ENCODE data around the gene BABAM2.

Gene BABAM2

DNA sequence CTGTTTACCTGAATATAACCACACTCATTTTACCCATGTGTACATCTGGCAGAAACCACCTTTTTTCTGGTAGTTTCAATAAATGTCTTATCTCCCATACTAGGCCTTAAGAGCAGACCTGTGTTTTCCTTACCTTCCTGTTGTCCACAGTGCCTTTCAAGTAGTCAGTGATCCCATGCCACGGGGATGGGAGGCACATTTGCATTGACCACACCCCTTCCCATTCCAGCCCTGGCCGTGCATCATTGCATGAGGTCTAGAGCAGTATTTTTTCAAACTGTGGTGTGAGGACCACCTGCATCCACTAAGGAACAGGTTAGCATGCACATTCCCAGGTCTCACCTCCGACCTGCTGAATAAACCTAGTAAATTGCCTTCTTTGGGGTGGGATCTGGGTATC, 337.0 kb downstream of the BABAM2 start:
- H3K27ac ChIP-seq (ENCODE audit: low read depth, low read length): no peak overlapping the region
- WGBS: 61% methylated on average over 3 of the region's 3 CpGs
- H3K4me3 ChIP-seq (ENCODE audit: low read length): no peak overlapping the region

DNA sequence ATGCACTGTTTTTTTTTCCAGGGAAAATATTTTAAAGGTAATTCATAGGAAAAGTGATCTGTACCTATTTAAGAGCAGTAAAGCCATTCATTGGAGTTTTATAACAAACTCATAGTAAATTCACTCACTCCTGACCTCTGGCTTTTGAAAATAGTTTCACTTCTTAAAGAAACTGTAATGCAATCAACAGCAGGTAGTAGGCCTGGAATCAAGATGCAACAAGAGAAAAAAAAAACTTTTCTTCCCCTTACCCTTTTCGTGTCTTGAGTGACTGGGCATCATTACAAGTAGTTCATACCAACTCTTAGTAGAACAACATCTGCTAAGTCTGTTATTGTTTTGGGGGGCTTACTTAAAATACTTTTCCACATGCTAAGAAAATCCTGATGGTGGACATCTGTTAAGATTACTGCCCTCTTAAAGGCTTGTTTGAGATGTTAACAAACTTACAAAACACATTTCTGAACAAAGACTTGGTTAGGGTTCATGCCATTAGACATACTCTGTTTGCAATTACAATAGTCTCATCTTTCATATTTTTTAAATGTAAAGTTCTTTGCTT, 338.0 kb downstream of the BABAM2 start:
- H3K9me3 ChIP-seq (ENCODE audit: insufficient read depth, low read depth, low read length): no peaks in the 10 kb centered on the region
- H3K9ac ChIP-seq (ENCODE audit: low read depth, low read length): no peak overlapping the region
- H3K4me3 ChIP-seq (ENCODE audit: low read length): no peak overlapping the region
- H3K36me3 ChIP-seq (ENCODE audit: insufficient read depth, low read length): no peaks in the 10 kb centered on the region
- H3K27ac ChIP-seq (ENCODE audit: low read depth, low read length): no peak overlapping the region
- H3K27me3 ChIP-seq (ENCODE audit: insufficient read depth, low read length): no peaks in the 10 kb centered on the region
- H3K4me1 ChIP-seq (ENCODE audit: insufficient read depth, low read length): no peaks in the 10 kb centered on the region; the same call in 1 of the 2 replicates
- no CpG with 5 or more reads among the region's 1 CpG for WGBS

More for the DNA sequence above, 337.0 kb downstream of the BABAM2 start:
- Histone ChIP-seq H3K4me1 (ENCODE audit: insufficient read depth, low read length) (no peaks in the 10 kb centered on the region; the same call in 1 of the 2 replicates), H3K9me3 (ENCODE audit: insufficient read depth, low read depth, low read length) (no peaks in the 10 kb centered on the region), H3K9ac (ENCODE audit: low read depth, low read length) (no peak overlapping the region), H3K27me3 (ENCODE audit: insufficient read depth, low read length) (no peaks in the 10 kb centered on the region), H3K36me3 (ENCODE audit: insufficient read depth, low read length) (no peaks in the 10 kb centered on the region)

DNA sequence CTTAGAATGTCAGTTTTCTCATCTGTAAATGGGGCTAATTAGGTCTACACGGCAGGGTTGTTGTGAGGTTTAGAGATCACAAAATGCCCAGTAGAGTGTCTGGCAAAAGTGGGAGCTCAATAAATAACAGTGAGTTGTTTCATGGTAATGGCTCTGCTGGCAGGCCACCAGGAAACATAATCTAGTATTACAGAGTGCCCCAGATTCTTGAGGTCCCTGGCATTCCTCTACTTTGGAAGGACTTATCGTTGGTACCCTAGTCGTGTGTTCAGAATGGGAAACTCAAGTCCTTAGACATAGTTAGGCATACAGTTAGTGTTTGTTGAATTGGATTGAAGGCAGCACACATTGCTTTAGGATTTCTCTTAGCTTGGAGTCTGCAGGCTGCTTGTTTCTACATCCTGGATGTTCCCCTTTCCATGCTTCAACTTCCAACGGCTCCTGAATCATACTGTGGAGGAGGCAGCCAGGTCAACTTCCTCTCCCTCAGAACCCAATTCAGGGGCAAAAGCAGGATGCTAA, 340.6 kb downstream of the BABAM2 start:
- WGBS: 85% methylated on average over 4 of the region's 4 CpGs
- no peak overlapping the region for H3K4me3 ChIP-seq (ENCODE audit: low read length)
- no peaks in the 10 kb centered on the region for H3K27me3 ChIP-seq (ENCODE audit: insufficient read depth, low read length)
- H3K9ac ChIP-seq (ENCODE audit: low read depth, low read length): no peak overlapping the region
- H3K36me3 ChIP-seq (ENCODE audit: insufficient read depth, low read length): no peaks in the 10 kb centered on the region
- H3K4me1 ChIP-seq (ENCODE audit: insufficient read depth, low read length): no peaks in the 10 kb centered on the region; the same call in 1 of the 2 replicates
- no peaks in the 10 kb centered on the region for H3K9me3 ChIP-seq (ENCODE audit: insufficient read depth, low read depth, low read length)
- no peak overlapping the region for H3K27ac ChIP-seq (ENCODE audit: low read depth, low read length)

DNA sequence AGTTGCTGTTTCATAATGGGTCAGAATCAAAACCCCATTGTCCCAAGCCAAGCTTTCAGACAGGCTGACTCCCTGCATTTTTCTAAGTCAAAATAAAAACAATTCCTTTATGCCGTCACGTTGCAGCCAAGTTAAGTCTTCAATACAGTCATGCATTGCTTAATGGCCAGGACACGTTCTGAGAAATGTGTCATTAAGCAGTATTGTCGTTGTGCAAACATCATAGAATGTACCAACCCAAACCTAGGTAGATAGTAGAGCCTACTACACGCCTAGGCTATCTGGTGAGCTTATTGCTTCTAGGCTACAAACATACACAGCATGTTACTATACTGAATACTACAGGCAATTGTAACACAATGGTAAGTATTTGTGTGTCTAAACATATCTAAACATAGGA, 341.8 kb downstream of the BABAM2 start:
- no peaks in the 10 kb centered on the region for H3K36me3 ChIP-seq (ENCODE audit: insufficient read depth, low read length)
- no peaks in the 10 kb centered on the region for H3K27me3 ChIP-seq (ENCODE audit: insufficient read depth, low read length)
- H3K4me1 ChIP-seq (ENCODE audit: insufficient read depth, low read length): no peaks in the 10 kb centered on the region; the same call in 1 of the 2 replicates
- WGBS: 91% methylated on average over 5 of the region's 5 CpGs
- no peak overlapping the region for H3K9ac ChIP-seq (ENCODE audit: low read depth, low read length)
- H3K4me3 ChIP-seq (ENCODE audit: low read length): no peak overlapping the region
- H3K27ac ChIP-seq (ENCODE audit: low read depth, low read length): no peak overlapping the region
- no peaks in the 10 kb centered on the region for H3K9me3 ChIP-seq (ENCODE audit: insufficient read depth, low read depth, low read length)

DNA sequence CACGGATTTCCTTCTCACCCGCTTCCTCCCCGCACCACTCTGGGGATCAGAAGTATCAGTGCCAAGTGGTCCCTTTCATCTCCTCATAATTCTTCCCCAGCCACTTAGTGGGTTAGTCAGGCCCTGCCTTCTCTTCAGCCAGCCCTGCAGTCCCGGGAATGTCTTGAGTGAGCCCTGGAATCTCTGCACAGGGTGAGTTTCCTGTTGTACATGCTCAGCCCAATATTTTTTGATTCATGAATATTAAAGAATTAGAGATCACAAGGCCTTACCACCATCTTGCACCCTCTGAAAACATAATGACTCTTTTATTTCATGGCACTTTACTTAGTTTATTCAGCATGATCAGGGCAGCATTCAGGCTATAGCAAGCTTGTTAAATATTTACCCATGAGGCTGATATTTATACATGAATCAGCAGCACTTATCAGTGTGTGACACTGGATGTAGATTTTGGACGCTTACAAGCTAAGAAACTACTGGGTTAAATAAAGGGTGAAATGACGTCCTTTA, 342.7 kb downstream of the BABAM2 start:
- H3K36me3 ChIP-seq (ENCODE audit: insufficient read depth, low read length): no peaks in the 10 kb centered on the region
- H3K4me3 ChIP-seq (ENCODE audit: low read length): no peak overlapping the region
- no peak overlapping the region for H3K27ac ChIP-seq (ENCODE audit: low read depth, low read length)
- H3K4me1 ChIP-seq (ENCODE audit: insufficient read depth, low read length): no peaks in the 10 kb centered on the region
- H3K9ac ChIP-seq (ENCODE audit: low read depth, low read length): no peak overlapping the region
- H3K27me3 ChIP-seq (ENCODE audit: insufficient read depth, low read length): no peaks in the 10 kb centered on the region
- no peaks in the 10 kb centered on the region for H3K9me3 ChIP-seq (ENCODE audit: insufficient read depth, low read depth, low read length)
- WGBS: 91% methylated on average over 6 of the region's 6 CpGs

DNA sequence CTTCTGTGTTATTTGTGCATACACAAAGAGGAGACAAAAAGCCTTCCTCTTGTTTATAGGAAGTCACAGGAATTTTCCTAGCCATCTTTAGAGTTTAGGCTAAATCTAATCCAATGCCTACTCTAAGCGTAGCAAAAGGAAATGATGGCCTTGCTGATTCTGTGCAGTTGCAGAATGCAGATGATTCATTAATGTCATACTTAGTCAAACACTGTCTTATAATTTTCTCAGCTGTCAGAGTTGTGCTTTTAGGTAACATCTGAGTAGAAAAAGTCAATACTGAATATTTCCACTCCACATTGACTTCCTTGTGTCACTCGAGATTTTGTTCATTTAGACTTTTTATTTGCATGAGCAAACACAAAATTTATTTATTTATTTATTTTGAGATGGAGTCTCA, 344.3 kb downstream of the BABAM2 start:
- WGBS: 90% methylated on average over 2 of the region's 2 CpGs
- no peak overlapping the region for H3K4me3 ChIP-seq (ENCODE audit: low read length)
- H3K9me3 ChIP-seq (ENCODE audit: insufficient read depth, low read depth, low read length): no peaks in the 10 kb centered on the region
- H3K27ac ChIP-seq (ENCODE audit: low read depth, low read length): no peak overlapping the region
- H3K4me1 ChIP-seq (ENCODE audit: insufficient read depth, low read length): no peaks in the 10 kb centered on the region
- no peak overlapping the region for H3K9ac ChIP-seq (ENCODE audit: low read depth, low read length)
- no peaks in the 10 kb centered on the region for H3K27me3 ChIP-seq (ENCODE audit: insufficient read depth, low read length)
- H3K36me3 ChIP-seq (ENCODE audit: insufficient read depth, low read length): no peaks in the 10 kb centered on the region

DNA sequence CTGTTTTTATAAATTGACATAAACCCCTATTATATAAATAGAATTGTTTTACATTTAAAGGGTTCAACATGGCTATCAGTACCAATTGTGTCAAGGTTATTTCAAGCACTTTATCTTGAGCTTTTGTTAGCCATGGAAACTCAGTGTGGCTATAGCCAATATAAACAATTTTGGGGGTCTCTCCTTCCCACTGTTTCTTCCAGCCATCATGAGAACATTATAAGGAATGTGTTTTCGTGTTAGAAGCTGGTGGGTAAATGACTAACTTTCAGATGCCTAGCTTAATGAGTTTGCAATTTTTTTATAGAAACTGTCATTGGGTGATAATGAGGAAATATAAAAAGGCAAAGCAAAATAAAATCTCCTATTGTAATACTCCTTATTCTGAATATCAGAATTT, 348.7 kb downstream of the BABAM2 start:
- WGBS: no CpG with 5 or more reads among the region's 1 CpG

DNA sequence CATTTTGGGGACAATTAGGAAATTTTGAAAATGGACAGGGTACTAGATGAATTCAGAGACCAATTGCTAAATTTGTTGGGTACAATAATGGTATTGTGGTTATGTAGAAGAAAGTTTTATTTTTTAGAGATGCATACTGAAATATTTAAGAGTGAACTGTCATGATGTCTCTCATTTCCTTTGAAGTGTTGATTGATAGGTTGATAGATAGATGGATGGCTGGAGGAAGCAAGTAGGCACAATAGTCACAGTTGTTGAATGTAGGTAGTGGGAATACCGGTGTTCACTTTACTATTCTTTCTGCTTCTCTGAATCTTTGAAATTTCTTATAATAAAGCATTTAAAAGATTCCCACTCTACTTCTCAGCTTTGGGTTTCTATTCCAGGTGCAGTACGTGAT, 350.4 kb downstream of the BABAM2 start:
- no peak overlapping the region for H3K4me3 ChIP-seq (ENCODE audit: low read length)
- H3K27me3 ChIP-seq (ENCODE audit: insufficient read depth, low read length): no peaks in the 10 kb centered on the region
- H3K27ac ChIP-seq (ENCODE audit: low read depth, low read length): no peak overlapping the region
- no peaks in the 10 kb centered on the region for H3K4me1 ChIP-seq (ENCODE audit: insufficient read depth, low read length)
- no peaks in the 10 kb centered on the region for H3K36me3 ChIP-seq (ENCODE audit: insufficient read depth, low read length)
- no peak overlapping the region for H3K9ac ChIP-seq (ENCODE audit: low read depth, low read length)
- WGBS: 97% methylated on average over 1 of the region's 2 CpGs
- H3K9me3 ChIP-seq (ENCODE audit: insufficient read depth, low read depth, low read length): no peaks in the 10 kb centered on the region

More for the DNA sequence above, 348.7 kb downstream of the BABAM2 start:
- Histone ChIP-seq H3K27me3 (ENCODE audit: insufficient read depth, low read length) (no peaks in the 10 kb centered on the region), H3K4me3 (ENCODE audit: low read length) (no peak overlapping the region), H3K9ac (ENCODE audit: low read depth, low read length) (no peak overlapping the region), H3K27ac (ENCODE audit: low read depth, low read length) (no peak overlapping the region), H3K36me3 (ENCODE audit: insufficient read depth, low read length) (no peaks in the 10 kb centered on the region), H3K9me3 (ENCODE audit: insufficient read depth, low read depth, low read length) (no peaks in the 10 kb centered on the region), H3K4me1 (ENCODE audit: insufficient read depth, low read length) (no peaks in the 10 kb centered on the region)

DNA sequence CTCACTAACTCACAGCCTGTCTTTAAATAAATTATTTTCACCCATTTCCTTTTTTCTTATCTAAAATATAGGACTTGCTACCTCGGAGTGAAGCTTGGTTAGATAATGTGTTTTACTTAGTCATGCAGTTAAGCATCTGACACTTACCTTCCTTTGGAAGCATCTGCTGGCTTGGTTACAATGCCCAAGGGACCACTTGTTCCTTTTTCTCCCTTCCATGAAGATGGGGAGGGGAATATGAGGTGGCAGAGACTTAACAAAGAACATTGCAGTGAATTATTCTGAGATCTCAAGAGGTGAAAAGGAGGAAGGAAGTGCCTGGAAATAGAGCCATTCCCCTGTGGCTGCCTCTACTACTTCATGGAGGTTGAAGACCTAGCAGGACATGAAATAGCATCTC, 356.8 kb downstream of the BABAM2 start:
- WGBS: no CpG with 5 or more reads among the region's 1 CpG
- Histone ChIP-seq H3K27me3 (ENCODE audit: insufficient read depth, low read length) (no peaks in the 10 kb centered on the region), H3K9ac (ENCODE audit: low read depth, low read length) (no peak overlapping the region), H3K9me3 (ENCODE audit: insufficient read depth, low read depth, low read length) (no peaks in the 10 kb centered on the region), H3K4me1 (ENCODE audit: insufficient read depth, low read length) (no peaks in the 10 kb centered on the region), H3K36me3 (ENCODE audit: insufficient read depth, low read length) (no peaks in the 10 kb centered on the region), H3K27ac (ENCODE audit: low read depth, low read length) (no peak overlapping the region), H3K4me3 (ENCODE audit: low read length) (no peak overlapping the region)

DNA sequence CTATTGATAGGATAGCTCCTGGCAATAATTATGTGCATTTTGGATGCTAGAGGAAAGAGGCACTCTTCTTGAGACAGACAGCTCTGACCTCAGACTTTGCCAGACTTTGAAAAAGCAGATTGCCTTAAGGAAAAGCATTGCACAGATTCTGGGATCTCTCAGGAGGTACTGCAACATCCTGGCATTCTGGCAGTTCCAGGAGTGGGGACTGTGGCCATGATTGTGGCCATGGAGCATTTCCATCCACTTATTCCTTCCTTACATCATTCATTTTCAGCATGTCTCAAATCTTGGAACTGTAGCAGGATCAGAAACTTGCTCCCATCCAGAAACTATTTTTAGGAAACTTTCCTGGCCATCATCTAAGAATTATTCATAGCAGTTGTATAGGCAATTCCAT, 357.2 kb downstream of the BABAM2 start:
- Histone ChIP-seq H3K36me3 (ENCODE audit: insufficient read depth, low read length) (no peaks in the 10 kb centered on the region), H3K4me1 (ENCODE audit: insufficient read depth, low read length) (no peaks in the 10 kb centered on the region), H3K9ac (ENCODE audit: low read depth, low read length) (no peak overlapping the region), H3K4me3 (ENCODE audit: low read length) (no peak overlapping the region), H3K9me3 (ENCODE audit: insufficient read depth, low read depth, low read length) (no peaks in the 10 kb centered on the region), H3K27me3 (ENCODE audit: insufficient read depth, low read length) (no peaks in the 10 kb centered on the region), H3K27ac (ENCODE audit: low read depth, low read length) (no peak overlapping the region)

DNA sequence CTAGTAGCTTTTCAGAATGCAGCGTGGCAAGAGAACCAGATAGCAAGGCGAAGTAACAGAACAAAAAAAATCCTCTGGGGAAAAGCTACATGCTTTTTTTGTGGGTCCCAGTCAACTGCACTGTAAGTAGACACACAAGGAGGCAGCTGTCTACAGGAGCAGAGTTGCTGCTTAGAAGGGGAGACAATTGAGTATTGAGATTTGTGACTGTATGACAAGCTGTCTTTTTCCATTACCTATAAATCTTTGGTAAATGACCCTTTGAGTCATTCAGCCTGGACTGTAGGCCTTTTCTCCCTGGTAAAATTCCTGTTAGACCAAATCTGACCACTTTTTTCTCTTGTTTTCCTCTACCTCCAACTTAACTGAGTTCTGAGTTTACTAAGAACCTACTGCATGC, 358.0 kb downstream of the BABAM2 start:
- H3K9me3 ChIP-seq (ENCODE audit: insufficient read depth, low read depth, low read length): no peaks in the 10 kb centered on the region
- no peak overlapping the region for H3K9ac ChIP-seq (ENCODE audit: low read depth, low read length)
- no peaks in the 10 kb centered on the region for H3K4me1 ChIP-seq (ENCODE audit: insufficient read depth, low read length)
- no peaks in the 10 kb centered on the region for H3K27me3 ChIP-seq (ENCODE audit: insufficient read depth, low read length)
- no peak overlapping the region for H3K4me3 ChIP-seq (ENCODE audit: low read length)
- no peak overlapping the region for H3K27ac ChIP-seq (ENCODE audit: low read depth, low read length)
- H3K36me3 ChIP-seq (ENCODE audit: insufficient read depth, low read length): no peaks in the 10 kb centered on the region
- WGBS: 95% methylated on average over 2 of the region's 2 CpGs

DNA sequence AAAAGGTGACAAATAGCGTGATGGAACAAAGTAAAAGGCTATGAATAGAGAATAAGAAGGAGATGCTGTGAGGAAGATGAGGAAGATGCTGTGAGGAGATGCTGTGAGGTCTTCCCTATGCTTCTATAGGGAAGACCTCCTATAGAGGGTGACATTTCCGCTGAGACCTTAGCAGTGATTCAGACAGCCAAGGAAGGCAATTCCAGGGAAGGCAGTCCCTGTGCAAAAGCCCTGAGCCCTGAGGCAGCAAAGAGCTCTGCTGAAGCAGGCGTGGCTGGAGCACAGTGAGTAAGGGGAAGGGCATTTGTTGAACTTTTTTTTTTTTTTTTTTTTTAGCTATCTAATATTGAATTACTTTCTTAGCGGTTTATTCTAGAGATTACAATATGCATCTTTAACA, 359.5 kb downstream of the BABAM2 start:
- H3K27ac ChIP-seq (ENCODE audit: low read depth, low read length): no peak overlapping the region
- no peaks in the 10 kb centered on the region for H3K9me3 ChIP-seq (ENCODE audit: insufficient read depth, low read depth, low read length)
- H3K4me3 ChIP-seq (ENCODE audit: low read length): no peak overlapping the region
- 76% methylated on average over 3 of the region's 4 CpGs for WGBS
- H3K4me1 ChIP-seq (ENCODE audit: insufficient read depth, low read length): no peaks in the 10 kb centered on the region
- H3K27me3 ChIP-seq (ENCODE audit: insufficient read depth, low read length): no peaks in the 10 kb centered on the region
- no peak overlapping the region for H3K9ac ChIP-seq (ENCODE audit: low read depth, low read length)
- no peaks in the 10 kb centered on the region for H3K36me3 ChIP-seq (ENCODE audit: insufficient read depth, low read length)
